Measurements from ENCODE around the gene RNU2-1.
"Not testable (repeated sequence)": the region's sequence is repeated elsewhere in the genome, so short reads cannot be mapped to it uniquely, and the experiment has no call there.

The RNU2-1 gene

GRCh38 chr17:43199633-43200032 is 34.1 kb downstream of the RNU2-1 start:
- H3K36me3 ChIP-seq (replicated peaks), result peaks cover 75% of the 10 kb centered on the region

GRCh38 chr17:43193251-43193650 is 40.5 kb downstream of the RNU2-1 start:
- DNase-seq, result no peak
- no peaks in the 10 kb centered on the region for H3K27me3 ChIP-seq (replicated peaks)
- H3K36me3 ChIP-seq (replicated peaks), result peaks cover 90% of the 10 kb centered on the region
- TF ChIP-seq CTCF (IDR thresholded peaks at IDR 0.05; ENCODE audit: low read depth, low read length, missing control alignments), result no peak
- no peak overlapping the region for H3K4me3 ChIP-seq (ENCODE audit: low read depth, low read length)
- no peak overlapping the region for H3K27ac ChIP-seq
- in situ Hi-C loops (cut with HindIII; ENCODE audit: low pct_ligation_motif_present, low sequenced_read_pairs), result no loop called here

More at GRCh38 chr17:43199633-43200032, 34.1 kb downstream of the RNU2-1 start:
- no peak for TF ChIP-seq CTCF (IDR thresholded peaks at IDR 0.05; ENCODE audit: low read depth, low read length, missing control alignments)
- Histone ChIP-seq H3K4me3 (ENCODE audit: low read depth, low read length) (no peak overlapping the region), H3K27me3 (replicated peaks) (no peaks in the 10 kb centered on the region), H3K27ac (no peak overlapping the region)
- DNase-seq, result no peak
- in situ Hi-C loops (cut with HindIII; ENCODE audit: low pct_ligation_motif_present, low sequenced_read_pairs), result no loop called here

- H3K36me3 ChIP-seq (replicated peaks), result peaks cover 55% of the 10 kb centered on the region
- in situ Hi-C loops (cut with HindIII; ENCODE audit: low pct_ligation_motif_present, low sequenced_read_pairs); DNase-seq; H3K27ac ChIP-seq; H3K27me3 ChIP-seq (replicated peaks); H3K4me3 ChIP-seq (ENCODE audit: low read depth, low read length): not testable (repeated sequence)
Measured at GRCh38 chr17:43186656-43187055, 47.1 kb downstream of the RNU2-1 start.

GRCh38 chr17:43183921-43184320 is 49.9 kb downstream of the RNU2-1 start:
- H3K27me3 ChIP-seq (replicated peaks), result no peaks in the 10 kb centered on the region
- no peak overlapping the region for H3K27ac ChIP-seq
- H3K4me3 ChIP-seq (ENCODE audit: low read depth, low read length), result no peak overlapping the region
- H3K36me3 ChIP-seq (replicated peaks), result peaks cover 44% of the 10 kb centered on the region
- no peak for TF ChIP-seq CTCF (IDR thresholded peaks at IDR 0.05; ENCODE audit: low read depth, low read length, missing control alignments)
- in situ Hi-C loops (cut with HindIII; ENCODE audit: low pct_ligation_motif_present, low sequenced_read_pairs), result no loop called here
- DNase-seq, result no peak
